Memory B cell (primary cell): Measurements from ENCODE around the gene PWWP2B.

ENCODE experiments used
- ATAC-seq: fragments of 150-1000 bp; cut with Tn5 transposase; 2 replicates; pipeline ENCODE4 v1.10.0; 2021; ENCODE audit warnings: low read depth, mild to moderate bottlenecking, moderate library complexity
- DNase-seq, 2 donors: peaks; one replicate each; pipeline ENCODE4 v3.0.0; 2022; ENCODE audit warnings: low spot score in 2 of 2
- H3K27ac Mint-ChIP-seq: one replicate; pipeline ENCODE4 v1.8.0; 2022; ENCODE audit warnings: mild to moderate bottlenecking, moderate library complexity, mixed read lengths
- H3K27me3 Mint-ChIP-seq: one replicate; pipeline ENCODE4 v1.8.0; 2022; ENCODE audit warnings: mixed read lengths
- H3K36me3 Mint-ChIP-seq: one replicate; pipeline ENCODE4 v1.8.0; 2022; ENCODE audit warnings: mild to moderate bottlenecking, mixed read lengths
- H3K4me1 Mint-ChIP-seq: one replicate; pipeline ENCODE4 v1.8.0; 2022; ENCODE audit warnings: mixed read lengths
- H3K4me3 Mint-ChIP-seq: one replicate; pipeline ENCODE4 v1.8.0; 2022; ENCODE audit warnings: mild to moderate bottlenecking, moderate library complexity, mixed read lengths
- H3K9me3 Mint-ChIP-seq: one replicate; pipeline ENCODE4 v1.8.0; 2022; ENCODE audit warnings: mixed read lengths

Gene PWWP2B

DNA sequence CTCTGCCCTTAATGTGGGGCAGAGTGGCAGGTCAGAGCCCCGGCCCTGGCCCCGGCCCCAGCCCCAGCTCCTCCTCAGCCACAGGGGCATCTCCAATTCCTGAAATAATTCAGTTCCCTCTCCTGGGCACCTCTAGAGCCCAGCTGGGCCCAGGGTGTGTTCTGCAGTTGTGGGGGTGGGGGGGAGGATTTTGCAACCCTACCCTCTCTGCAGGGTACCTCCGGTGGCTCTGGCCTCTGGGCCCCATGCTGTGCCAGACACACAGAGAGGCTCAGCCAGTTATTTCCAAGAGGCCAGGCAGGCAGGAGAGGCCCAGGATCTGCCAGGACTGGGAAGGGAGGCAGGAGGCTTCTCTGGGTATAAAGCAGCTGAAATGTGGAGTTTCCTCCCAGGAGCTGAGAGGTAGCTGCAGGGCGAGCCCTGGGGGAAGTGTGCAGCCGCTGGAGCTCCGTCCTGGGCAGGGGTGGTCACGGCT is 47.9 kb downstream of the PWWP2B start:
- Mint-ChIP-seq H3K36me3 (no peaks in the 10 kb centered on the region), H3K4me1 (peaks cover 25% of the 10 kb centered on the region), H3K27ac (peak overlapping the region; percentile 95), H3K9me3 (no peaks in the 10 kb centered on the region), H3K27me3 (no peaks in the 10 kb centered on the region), H3K4me3 (no peak overlapping the region)
- DNase-seq (no peak), ATAC-seq (no peak)

DNA sequence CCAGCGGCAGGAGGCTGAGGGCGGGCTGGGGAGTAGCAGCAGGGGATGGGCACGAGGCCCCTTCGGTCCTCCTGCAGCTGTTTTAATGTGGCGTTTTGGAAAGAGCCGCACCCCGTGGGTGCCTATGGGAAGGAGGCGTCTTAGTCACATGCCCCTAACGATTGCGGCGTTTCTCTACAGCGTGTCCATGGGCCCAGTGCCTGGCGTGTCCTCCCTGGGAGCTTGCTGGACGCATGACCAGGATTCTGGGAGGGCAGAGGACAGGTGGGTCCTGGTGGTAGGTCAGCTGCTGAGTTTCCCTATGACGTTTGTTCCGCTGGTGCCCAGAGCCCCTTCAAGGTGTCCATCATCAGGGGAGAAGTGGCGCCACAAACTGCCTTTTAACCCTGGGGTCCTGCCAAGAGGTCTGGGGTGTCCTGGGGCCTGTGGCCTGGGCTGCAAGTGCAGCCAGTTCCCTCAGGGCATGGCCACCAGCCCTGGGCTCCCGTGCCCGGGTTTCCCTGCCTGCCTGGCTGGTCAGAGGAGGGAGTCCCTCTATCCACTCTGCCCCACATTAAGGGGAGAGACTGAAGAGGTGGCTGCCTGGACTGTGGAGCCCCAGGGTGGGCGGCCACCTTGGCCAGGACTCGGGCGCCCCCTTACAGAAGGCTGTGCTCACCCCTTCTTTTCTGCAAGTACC is 48.7 kb downstream of the PWWP2B start:
- H3K36me3 Mint-ChIP-seq = no peaks in the 10 kb centered on the region
- peaks cover 28% of the 10 kb centered on the region for H3K4me1 Mint-ChIP-seq
- DNase-seq (no peak), ATAC-seq (no peak)
- no peaks in the 10 kb centered on the region for H3K9me3 Mint-ChIP-seq
- peak overlapping the region; percentile 98 for H3K27ac Mint-ChIP-seq
- no peaks in the 10 kb centered on the region for H3K27me3 Mint-ChIP-seq
- no peak overlapping the region for H3K4me3 Mint-ChIP-seq

DNA sequence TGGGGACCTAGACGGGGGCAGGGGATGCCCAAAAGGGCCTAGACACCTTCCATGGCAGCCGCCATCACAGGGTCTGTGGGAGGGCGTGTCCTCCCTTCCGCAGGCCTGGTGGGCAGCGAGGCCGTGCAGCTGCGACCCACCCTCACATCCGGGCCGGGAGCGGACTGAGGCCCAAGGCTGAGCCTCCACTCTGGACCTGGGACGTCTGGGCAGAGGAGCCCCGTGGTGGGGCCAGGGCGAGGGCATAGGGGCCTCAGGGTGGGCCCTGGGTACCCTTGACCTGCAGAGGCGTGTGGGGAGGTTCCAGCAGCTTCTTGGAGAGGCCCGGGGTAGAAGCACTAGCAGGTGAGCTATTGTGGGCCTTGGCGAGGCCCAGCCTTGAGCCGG is 49.2 kb downstream of the PWWP2B start:
- Mint-ChIP-seq H3K27me3 (no peaks in the 10 kb centered on the region), H3K27ac (peak overlapping the region; percentile 98), H3K36me3 (no peaks in the 10 kb centered on the region), H3K9me3 (no peaks in the 10 kb centered on the region), H3K4me3 (peak overlapping the region; percentile 61), H3K4me1 (peaks cover 31% of the 10 kb centered on the region)
- DNase-seq = no peak
- ATAC-seq = no peak

DNA sequence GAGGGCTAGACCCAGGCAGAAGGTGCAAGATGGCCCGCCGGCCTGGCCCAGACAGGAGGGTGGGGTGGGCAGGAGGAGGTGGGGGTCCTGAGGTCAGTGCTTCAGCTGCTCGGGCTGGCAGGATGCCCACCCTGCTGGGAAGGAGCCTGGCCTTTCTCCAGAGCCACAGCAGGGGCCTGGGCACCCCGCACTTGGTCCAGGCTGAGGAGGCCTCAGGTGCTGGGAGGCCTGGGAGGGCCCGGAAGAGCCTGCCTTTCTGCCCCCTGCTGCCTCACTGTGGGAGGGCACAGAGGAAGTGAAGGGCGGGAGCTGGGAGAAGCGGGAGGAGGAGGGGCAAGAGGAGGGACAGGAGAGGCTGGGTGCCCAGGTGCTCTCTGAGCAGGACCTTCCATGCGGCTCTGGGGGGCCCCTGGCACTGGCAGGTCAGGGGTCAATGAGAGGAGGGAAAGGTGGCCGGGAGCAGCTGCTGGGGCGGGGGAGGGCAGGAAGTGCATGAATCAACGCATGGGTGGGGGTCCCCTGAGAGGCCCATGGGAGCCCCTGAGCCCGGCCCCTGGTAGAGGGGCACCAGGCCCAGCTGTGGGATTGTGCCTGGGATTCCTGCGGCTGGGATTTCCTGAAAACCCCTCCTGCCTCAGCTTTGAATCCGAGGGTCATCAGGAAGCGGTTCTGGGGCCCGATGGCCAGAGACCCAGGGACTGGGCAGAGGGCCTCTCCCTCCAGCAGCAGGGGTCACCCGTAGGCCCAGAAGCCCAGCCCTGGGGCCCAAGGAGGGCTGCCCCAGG is 49.9 kb downstream of the PWWP2B start:
- peak overlapping the region; percentile 98 for H3K27ac Mint-ChIP-seq
- no peaks in the 10 kb centered on the region for H3K36me3 Mint-ChIP-seq
- DNase-seq (peak in 1 of 2 donors; percentile 51), ATAC-seq (peak; percentile 40)
- H3K27me3 Mint-ChIP-seq = no peaks in the 10 kb centered on the region
- H3K4me3 Mint-ChIP-seq = peak overlapping the region; percentile 61
- H3K4me1 Mint-ChIP-seq = peaks cover 35% of the 10 kb centered on the region
- no peaks in the 10 kb centered on the region for H3K9me3 Mint-ChIP-seq

DNA sequence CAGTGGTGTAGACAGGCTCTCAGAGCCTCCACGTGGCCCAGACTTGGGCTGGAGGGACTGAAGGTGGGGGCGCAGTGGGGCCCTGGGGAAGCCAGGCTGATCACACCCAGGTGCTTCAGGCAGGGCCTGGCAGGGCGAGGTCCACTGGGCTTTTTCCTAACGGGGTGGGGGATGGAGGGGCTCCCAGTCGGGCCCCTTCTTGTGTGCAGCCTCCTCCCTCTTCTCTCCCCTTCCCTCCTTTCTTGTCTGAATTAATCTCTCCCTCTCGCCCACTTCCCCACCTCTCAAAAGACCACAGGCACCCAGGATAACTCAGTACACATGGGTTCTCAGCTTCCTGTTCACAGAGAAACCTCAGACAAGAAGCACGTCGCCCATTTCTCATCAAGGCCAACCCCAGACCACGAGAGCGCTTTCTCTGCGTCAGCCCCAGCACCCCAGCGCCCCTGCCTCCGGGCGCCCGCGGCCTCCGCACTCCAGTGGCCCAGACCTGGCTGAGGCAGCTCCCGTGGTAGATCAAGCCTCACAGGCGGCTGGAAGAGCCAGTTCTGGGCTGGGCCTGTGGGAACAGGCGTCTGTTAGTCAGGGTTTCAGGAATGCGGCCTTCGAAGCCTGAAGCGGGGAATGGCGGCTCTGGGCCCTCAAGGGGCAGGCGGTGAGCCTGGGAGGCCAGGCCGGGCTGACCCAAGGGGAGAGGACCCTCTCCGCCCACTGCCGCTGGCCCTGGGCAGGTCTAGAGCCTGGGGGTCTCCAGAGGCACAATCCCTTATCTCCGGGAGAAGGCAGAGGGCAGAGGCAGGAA is 50.6 kb downstream of the PWWP2B start:
- Mint-ChIP-seq H3K4me1 (peaks cover 34% of the 10 kb centered on the region), H3K9me3 (no peaks in the 10 kb centered on the region), H3K27me3 (no peaks in the 10 kb centered on the region), H3K27ac (peak overlapping the region; percentile 98), H3K36me3 (no peaks in the 10 kb centered on the region), H3K4me3 (peak overlapping the region; percentile 57)
- ATAC-seq (peak; percentile 60), DNase-seq (peak; percentile 65 to 69)

DNA sequence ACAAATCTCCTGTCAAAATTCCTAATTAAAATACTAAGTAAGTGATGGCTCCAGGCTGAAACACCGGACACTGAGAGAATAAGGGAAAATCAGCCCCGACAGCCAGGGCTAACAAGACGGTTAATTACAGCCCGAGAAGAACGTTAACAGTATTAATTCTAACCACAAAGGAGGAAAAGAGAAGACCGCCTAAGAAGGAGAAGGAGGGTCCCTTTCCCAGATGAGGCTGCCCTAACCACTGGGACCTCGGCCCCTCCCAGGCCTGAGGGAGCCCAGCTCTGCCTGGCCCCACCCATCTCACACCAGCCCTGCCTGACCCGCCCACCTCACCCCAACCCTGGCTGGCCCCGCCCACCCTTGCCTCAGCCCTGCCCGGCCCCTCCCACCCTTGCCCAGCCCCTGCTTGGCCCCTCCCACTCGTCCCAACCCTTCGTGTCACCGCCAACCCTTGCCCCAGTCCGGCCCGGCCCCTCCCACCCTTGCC is 51.3 kb downstream of the PWWP2B start:
- H3K9me3 Mint-ChIP-seq = no peaks in the 10 kb centered on the region
- no peak for ATAC-seq
- peaks cover 34% of the 10 kb centered on the region for H3K4me1 Mint-ChIP-seq
- peak overlapping the region; percentile 98 for H3K27ac Mint-ChIP-seq
- no peak overlapping the region for H3K4me3 Mint-ChIP-seq
- no peaks in the 10 kb centered on the region for H3K36me3 Mint-ChIP-seq
- no peaks in the 10 kb centered on the region for H3K27me3 Mint-ChIP-seq
- no peak for DNase-seq

DNA sequence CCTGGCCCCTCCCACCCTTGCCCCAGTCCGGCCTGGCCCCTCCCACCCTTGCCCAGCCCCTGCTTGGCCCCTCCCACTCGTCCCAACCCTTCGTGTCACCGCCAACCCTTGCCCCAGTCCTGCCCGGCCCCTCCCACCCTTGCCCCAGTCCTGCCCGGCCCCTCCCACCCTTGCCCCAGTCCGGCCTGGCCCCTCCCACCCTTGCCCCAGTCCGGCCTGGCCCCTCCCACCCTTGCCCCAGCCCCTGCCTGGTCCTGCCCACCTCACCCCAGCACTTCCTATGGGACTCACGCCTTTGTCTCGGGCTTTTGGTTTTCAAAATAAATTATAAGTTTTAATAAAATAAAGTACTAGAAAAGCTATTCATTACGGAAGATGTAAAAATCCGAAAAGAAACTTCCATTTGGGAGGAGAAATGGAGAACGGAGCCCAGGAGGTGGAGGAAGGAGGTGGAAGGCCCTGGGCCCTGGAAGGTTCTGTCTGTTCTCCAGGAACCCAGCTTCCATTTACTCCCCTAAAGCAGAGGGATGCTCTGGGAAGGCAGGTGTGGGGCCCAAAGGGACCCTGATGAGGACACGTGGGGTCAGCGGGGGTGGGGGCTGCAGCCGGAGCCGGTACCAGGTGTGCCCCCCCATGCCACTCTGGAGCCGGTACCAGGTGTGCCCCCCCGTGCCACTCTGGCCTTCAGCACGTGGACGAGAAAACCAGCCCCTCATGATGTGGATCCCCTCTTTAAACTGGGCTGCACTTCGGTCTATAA is 52.2 kb downstream of the PWWP2B start:
- Mint-ChIP-seq H3K4me1 (peaks cover 32% of the 10 kb centered on the region), H3K4me3 (no peak overlapping the region), H3K9me3 (no peaks in the 10 kb centered on the region), H3K27ac (peak overlapping the region; percentile 71), H3K36me3 (no peaks in the 10 kb centered on the region), H3K27me3 (no peaks in the 10 kb centered on the region)
- no peak for DNase-seq
- ATAC-seq = no peak

DNA sequence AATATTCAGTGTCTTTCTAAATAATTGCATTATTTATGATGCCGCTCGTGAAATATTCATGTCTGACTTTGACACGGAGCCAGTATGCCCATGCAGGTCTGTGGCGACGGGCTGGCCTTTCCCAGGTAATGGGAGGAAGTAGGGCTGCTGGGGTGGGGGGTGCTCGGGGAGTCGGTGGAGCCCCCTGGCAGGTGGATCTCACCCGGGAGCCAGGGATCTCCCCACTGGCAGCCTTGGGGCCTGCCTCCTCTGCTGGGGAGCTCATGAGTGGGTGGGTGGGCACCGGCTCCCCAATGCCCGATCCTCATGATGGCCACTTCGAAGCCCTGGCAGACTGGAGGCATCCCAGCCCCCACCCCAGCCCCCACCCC is 52.8 kb downstream of the PWWP2B start:
- Mint-ChIP-seq H3K27ac (peak overlapping the region; percentile 71), H3K27me3 (no peaks in the 10 kb centered on the region), H3K9me3 (no peaks in the 10 kb centered on the region), H3K36me3 (no peaks in the 10 kb centered on the region), H3K4me3 (no peak overlapping the region), H3K4me1 (peaks cover 31% of the 10 kb centered on the region)
- DNase-seq (no peak), ATAC-seq (no peak)

DNA sequence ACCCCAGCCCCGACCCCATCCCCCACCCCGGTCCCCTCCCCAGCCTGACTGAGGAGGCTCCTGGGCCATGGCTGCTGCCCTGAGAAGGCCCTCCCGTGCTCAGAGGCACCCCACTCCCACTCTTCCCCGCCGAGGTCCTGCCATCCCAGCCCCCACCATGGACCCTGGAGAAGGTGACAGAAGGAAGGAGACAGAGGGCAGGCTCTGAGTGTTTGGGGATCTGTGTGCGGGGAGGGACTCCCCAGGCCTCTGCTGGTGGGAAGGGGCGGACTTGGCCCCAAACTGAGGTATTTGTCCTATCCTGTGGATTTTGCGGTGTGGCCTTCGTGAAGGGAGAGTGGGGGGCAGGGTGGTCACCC is 53.4 kb downstream of the PWWP2B start:
- H3K4me3 Mint-ChIP-seq = no peak overlapping the region
- peak overlapping the region; percentile 88 for H3K27ac Mint-ChIP-seq
- H3K36me3 Mint-ChIP-seq = no peaks in the 10 kb centered on the region
- H3K9me3 Mint-ChIP-seq = no peaks in the 10 kb centered on the region
- DNase-seq (no peak), ATAC-seq (no peak)
- no peaks in the 10 kb centered on the region for H3K27me3 Mint-ChIP-seq
- H3K4me1 Mint-ChIP-seq = peaks cover 31% of the 10 kb centered on the region

DNA sequence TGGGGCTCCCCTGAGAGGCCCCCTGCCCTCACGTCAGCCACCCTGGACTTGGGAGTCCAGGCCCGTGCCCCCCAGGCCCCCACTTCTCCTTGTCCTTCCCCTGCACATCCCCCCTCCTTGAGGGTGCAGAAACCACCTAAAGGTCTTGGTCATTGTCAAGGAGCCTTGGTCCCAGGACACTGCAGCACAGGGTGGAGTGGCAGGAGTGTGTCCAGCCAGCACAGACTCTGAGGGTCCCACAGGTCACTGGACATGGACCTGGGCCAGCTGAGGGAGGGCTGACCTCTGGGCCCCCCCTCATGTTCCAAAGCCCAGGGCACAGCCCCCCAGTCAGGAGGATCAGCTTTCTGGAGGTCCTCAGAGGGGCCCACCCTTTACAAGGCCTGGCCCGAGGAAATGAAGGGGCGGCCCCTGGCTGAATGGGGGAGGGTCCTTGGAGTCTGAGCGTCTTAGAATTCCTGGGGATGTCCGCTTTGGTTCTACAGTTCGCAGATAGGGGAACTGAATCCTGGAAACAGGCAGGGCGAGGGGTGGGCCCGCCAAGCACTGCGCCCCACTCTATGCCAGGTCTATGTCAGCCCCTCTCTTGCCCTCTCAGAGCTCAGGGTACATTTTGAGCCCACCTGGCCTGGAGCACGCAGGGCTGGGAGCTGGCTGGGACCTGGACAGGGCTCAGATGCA is 54.0 kb downstream of the PWWP2B start:
- no peak overlapping the region for H3K4me3 Mint-ChIP-seq

DNA sequence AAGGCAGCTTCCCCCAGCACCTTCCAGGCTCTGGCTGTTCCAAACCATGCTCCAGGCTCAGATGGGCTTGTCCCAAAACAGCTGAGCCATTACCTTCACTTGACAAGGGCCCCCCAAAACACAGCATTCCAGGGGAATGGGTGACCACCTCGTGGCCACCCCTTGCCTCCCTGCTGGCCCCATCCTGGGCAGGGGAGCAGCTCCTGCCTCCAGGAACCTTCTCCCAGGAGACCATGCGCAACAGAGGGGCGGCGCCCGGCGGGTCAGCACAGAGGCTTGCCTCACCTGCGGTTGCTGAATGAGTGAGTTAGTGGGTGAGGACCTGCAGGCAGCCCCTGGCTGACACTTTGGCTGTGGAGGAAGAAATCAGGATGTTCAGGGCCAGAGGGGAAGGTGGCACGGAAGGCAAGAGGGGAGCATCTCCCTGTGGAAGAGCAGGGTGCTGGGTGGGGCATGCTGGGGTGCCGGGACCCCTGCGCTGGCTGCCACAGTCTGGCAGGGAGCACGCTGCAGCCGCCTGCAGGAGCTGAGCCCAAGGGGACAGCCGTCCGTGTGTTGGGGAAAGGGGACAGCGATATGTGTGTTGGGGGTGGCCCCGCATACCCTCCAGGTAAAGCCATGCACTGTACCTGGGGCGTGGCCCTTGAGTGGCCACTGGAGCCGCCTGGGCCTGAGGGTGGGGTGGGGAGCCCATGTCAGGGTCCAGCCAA is 54.7 kb downstream of the PWWP2B start:
- Mint-ChIP-seq H3K9me3 (no peaks in the 10 kb centered on the region), H3K4me3 (peak overlapping the region; percentile 50), H3K36me3 (no peaks in the 10 kb centered on the region), H3K27ac (peak overlapping the region; percentile 88), H3K27me3 (no peaks in the 10 kb centered on the region), H3K4me1 (peaks cover 27% of the 10 kb centered on the region)
- ATAC-seq (no peak), DNase-seq (no peak)

More for the DNA sequence above, 54.0 kb downstream of the PWWP2B start:
- Mint-ChIP-seq H3K4me1 (peaks cover 31% of the 10 kb centered on the region), H3K9me3 (no peaks in the 10 kb centered on the region), H3K27me3 (no peaks in the 10 kb centered on the region), H3K27ac (peak overlapping the region; percentile 88), H3K36me3 (no peaks in the 10 kb centered on the region)
- DNase-seq (no peak), ATAC-seq (no peak)

DNA sequence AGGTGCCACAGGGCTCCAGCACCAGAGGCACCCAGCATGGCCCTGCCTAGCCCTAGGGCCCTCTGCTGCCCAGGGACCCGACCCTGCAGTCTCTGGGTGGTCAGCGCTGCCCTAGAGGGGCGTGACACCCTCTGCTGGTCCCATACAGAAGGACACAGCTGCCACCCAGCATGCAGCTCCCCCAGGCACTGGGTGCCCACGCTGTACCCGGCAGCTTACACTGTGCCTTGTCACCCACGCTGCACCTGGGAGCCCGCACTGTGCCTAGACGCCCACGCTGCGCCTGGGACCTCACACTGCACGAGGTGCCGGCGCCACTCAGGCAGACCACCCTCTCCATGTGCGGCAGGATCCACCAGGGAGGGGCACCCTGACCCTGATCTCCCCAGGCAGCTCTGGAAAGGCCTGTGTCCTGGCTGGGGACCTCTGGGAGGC is 55.2 kb downstream of the PWWP2B start:
- Mint-ChIP-seq H3K4me1 (peaks cover 24% of the 10 kb centered on the region), H3K36me3 (no peaks in the 10 kb centered on the region), H3K4me3 (peak overlapping the region; percentile 21), H3K27ac (peak overlapping the region; percentile 88), H3K27me3 (no peaks in the 10 kb centered on the region), H3K9me3 (no peaks in the 10 kb centered on the region)
- ATAC-seq (peak; percentile 9), DNase-seq (no peak)
